Activated naive CD8-positive, alpha-beta T cell treated with anti-CD3 and anti-CD28 coated beads, Interleukin-2, amount 10 ng/mL, durations not matched to agents 7 days and 5 days (primary cell): Measurements from ENCODE around the gene FNIP2. TPM values are rescaled to one million over a fixed set of nuclear protein-coding genes. Genes with fewer than 3 reads are reported as not detected.

Experiments used
- ATAC-seq: fragments of 150-1000 bp; cut with Tn5 transposase; one replicate; pipeline ENCODE4 v1.10.0; 2021; ENCODE audit warnings: low read depth, moderate library complexity
- POLR2A ChIA-PET: fragments of 350-600 bp; sonication (Branson Sonifier 250); formaldehyde crosslinking; loops from one replicate; lab custom pipeline; 2021; ENCODE audit warnings: antibody characterized with exemption; lab: Charles Lee
- DNase-seq: peaks from one replicate; pipeline ENCODE4 v3.0.0; 2021
- H3K27ac Mint-ChIP-seq: one replicate; pipeline ENCODE4 v1.8.0; 2022; ENCODE audit warnings: mild to moderate bottlenecking, mixed read lengths
- H3K27me3 Mint-ChIP-seq: one replicate; pipeline ENCODE4 v1.8.0; 2022; ENCODE audit warnings: mild to moderate bottlenecking, moderate library complexity, mixed read lengths
- H3K36me3 Mint-ChIP-seq: one replicate; pipeline ENCODE4 v1.8.0; 2021; ENCODE audit warnings: mild to moderate bottlenecking, mixed read lengths
- H3K4me1 Mint-ChIP-seq: one replicate; pipeline ENCODE4 v1.8.0; 2021; ENCODE audit warnings: mixed read lengths
- H3K4me3 Mint-ChIP-seq: one replicate; pipeline ENCODE4 v1.8.0; 2022; ENCODE audit warnings: mild to moderate bottlenecking, moderate library complexity, mixed read lengths
- H3K9me3 Mint-ChIP-seq: one replicate; pipeline ENCODE4 v1.8.0; 2021; ENCODE audit warnings: mixed read lengths
- total RNA-seq, 2 experiments: library from RNA; stranded (reverse); gene quantifications; one replicate each; pipeline ENCODE4 v1.2.3, GENCODE V29; 2021

FNIP2 gene
- total RNA-seq, 2 experiments from 2014 or later: 15.3 to 15.7 TPM

DNA sequence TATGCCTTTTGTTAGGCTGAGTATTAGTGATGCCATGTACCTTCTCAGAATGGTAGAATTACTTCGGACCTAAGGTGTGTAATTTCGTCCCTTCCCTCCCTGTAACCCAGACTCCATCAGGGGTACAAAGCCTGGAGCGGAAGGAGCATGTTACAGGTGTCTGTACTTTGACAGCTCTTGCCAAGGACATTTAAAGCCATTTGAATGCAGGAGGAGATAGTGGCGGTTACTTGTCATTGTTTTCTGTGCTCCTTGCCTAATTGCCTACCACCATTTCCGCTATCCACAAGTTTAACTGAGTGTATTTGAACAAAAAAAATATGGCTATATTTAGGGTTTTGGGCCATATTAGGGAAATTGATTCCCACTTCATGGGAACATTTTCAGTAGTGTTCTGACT is 1.8 kb downstream of the FNIP2 start:
- Mint-ChIP-seq H3K27me3 (peaks cover 3% of the 10 kb centered on the region), H3K36me3 (peaks cover 10% of the 10 kb centered on the region), H3K9me3 (no peaks in the 10 kb centered on the region), H3K4me3 (peak overlapping the region; percentile 100), H3K27ac (no peak overlapping the region), H3K4me1 (peaks cover 35% of the 10 kb centered on the region)
- DNase-seq (no peak), ATAC-seq (no peak)
- POLR2A ChIA-PET: no interaction called here

DNA sequence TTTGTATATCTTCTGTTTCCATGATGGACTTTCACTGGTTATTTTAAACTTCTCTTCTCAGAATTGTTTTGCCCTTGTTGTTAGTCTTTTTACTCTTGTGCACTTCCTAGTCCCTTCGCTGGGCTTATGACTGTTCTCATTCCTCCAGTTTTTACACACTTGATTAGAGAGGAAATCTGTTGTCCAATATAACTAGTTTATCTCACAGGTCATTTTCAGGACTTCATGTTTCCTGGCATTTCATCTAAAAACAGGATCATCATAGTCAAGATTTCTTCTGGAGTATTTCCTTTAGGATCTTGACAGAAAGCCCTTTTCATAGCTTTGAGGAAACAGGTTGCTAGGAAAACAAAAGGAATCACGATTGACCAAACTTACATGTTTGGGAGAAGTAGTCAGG is 3.0 kb downstream of the FNIP2 start:
- POLR2A ChIA-PET: no interaction called here
- H3K4me3 Mint-ChIP-seq: no peak overlapping the region
- H3K27me3 Mint-ChIP-seq: peaks cover 3% of the 10 kb centered on the region
- H3K27ac Mint-ChIP-seq: no peak overlapping the region
- DNase-seq (no peak), ATAC-seq (no peak)
- no peaks in the 10 kb centered on the region for H3K9me3 Mint-ChIP-seq
- H3K4me1 Mint-ChIP-seq: peaks cover 35% of the 10 kb centered on the region
- peaks cover 10% of the 10 kb centered on the region for H3K36me3 Mint-ChIP-seq

DNA sequence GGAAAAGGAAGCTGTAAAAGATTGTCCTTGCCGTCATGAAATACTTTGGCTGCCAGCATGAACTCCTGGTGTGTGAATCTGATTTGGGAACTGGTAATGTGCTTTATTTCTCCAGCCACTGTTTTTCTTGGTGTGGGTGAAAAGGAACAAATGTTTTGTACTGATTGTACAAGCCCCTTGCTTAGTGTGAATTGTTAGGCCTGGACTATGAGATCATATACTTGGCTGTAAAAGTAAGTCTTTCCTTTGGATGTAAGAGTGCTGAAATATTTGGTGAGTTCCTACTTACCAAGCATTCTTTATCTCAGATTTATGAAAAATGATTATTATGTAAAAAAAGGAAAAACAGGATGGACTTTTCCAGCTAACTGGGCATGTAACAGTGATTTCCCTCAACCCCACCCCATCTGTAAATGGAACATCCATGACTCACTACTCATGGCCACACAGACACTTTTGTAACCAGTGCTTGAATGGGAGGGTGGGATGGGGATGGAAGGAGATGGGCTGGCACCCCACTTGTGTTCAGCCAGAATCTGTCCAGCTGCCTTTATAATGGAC is 6.3 kb downstream of the FNIP2 start:
- ATAC-seq (no peak), DNase-seq (no peak)
- Mint-ChIP-seq H3K27me3 (no peaks in the 10 kb centered on the region), H3K36me3 (peaks cover 10% of the 10 kb centered on the region), H3K27ac (no peak overlapping the region), H3K4me3 (no peak overlapping the region), H3K4me1 (peaks cover 40% of the 10 kb centered on the region), H3K9me3 (no peaks in the 10 kb centered on the region)
- POLR2A ChIA-PET: no interaction called here

DNA sequence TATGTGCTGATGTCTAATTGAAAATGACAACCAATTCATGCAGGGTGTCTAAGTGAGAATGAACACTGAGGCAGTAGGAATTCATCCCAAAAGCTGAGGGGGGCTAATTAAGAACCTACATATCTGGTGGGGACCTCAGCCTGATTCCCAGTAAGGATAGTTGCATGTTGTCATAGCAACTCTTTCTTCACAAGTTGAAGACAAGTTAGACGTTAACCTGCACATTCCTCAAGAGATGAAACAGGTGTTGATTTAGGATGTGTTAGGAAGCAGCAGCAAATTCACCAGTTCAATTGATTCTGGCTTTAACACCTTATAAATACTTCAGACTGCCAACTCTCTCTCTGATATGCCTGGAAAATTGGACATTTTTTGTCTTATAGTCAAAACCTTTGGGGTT is 7.3 kb downstream of the FNIP2 start:
- ATAC-seq (no peak), DNase-seq (no peak)
- Mint-ChIP-seq H3K36me3 (peaks cover 10% of the 10 kb centered on the region), H3K27me3 (no peaks in the 10 kb centered on the region), H3K27ac (no peak overlapping the region), H3K4me1 (peaks cover 32% of the 10 kb centered on the region), H3K9me3 (no peaks in the 10 kb centered on the region), H3K4me3 (no peak overlapping the region)
- POLR2A ChIA-PET: no interaction called here

GRCh38 chr4:158777423-158778155 is 8.8 kb downstream of the FNIP2 start:
- Mint-ChIP-seq H3K4me1 (peaks cover 28% of the 10 kb centered on the region), H3K27ac (peak overlapping the region; percentile 70)

DNA sequence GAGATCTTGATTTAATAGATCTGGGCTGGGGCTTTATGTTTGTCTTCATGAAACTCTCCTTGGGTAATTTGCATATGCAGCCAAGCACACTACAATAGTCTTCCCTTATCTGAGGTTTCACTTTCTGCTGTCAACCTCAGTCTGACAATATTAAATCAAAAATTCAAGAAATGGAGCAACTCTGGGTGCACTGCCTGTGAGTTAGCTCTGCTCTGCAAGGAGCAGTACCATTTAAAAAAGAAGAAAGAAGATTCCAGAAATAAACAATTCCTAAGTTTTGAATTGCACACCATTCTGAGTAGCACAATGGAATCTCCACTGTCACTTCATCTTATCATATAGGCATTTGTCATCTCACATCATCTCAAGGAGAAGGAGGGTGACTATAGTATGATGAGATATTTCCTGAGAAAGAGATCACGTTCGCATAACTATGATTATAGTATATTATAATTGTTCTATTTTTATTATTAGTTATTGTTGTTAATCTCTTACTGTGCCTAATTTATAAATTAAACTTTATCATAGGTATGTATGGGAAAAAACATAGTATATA is 9.4 kb downstream of the FNIP2 start:
- peaks cover 3% of the 10 kb centered on the region for H3K36me3 Mint-ChIP-seq
- peaks cover 32% of the 10 kb centered on the region for H3K4me1 Mint-ChIP-seq
- no peaks in the 10 kb centered on the region for H3K9me3 Mint-ChIP-seq
- POLR2A ChIA-PET: no interaction called here
- H3K27ac Mint-ChIP-seq: peak overlapping the region; percentile 70
- no peaks in the 10 kb centered on the region for H3K27me3 Mint-ChIP-seq
- no peak for DNase-seq
- peak overlapping the region; percentile 63 for H3K4me3 Mint-ChIP-seq
- peak; percentile 89 for ATAC-seq

More at GRCh38 chr4:158777423-158778155, 8.8 kb downstream of the FNIP2 start:
- no peaks in the 10 kb centered on the region for H3K27me3 Mint-ChIP-seq
- no peaks in the 10 kb centered on the region for H3K9me3 Mint-ChIP-seq
- POLR2A ChIA-PET: no interaction called here
- peak; percentile 33 for ATAC-seq
- no peak for DNase-seq
- H3K36me3 Mint-ChIP-seq: peaks cover 3% of the 10 kb centered on the region
- peak overlapping the region; percentile 63 for H3K4me3 Mint-ChIP-seq

GRCh38 chr4:158778712-158779111 is 9.9 kb downstream of the FNIP2 start:
- ATAC-seq (no peak), DNase-seq (no peak)
- no peak overlapping the region for H3K4me3 Mint-ChIP-seq
- H3K27ac Mint-ChIP-seq: no peak overlapping the region
- no peaks in the 10 kb centered on the region for H3K9me3 Mint-ChIP-seq
- H3K27me3 Mint-ChIP-seq: no peaks in the 10 kb centered on the region
- peaks cover 3% of the 10 kb centered on the region for H3K36me3 Mint-ChIP-seq
- H3K4me1 Mint-ChIP-seq: peaks cover 35% of the 10 kb centered on the region
- POLR2A ChIA-PET: no interaction called here

DNA sequence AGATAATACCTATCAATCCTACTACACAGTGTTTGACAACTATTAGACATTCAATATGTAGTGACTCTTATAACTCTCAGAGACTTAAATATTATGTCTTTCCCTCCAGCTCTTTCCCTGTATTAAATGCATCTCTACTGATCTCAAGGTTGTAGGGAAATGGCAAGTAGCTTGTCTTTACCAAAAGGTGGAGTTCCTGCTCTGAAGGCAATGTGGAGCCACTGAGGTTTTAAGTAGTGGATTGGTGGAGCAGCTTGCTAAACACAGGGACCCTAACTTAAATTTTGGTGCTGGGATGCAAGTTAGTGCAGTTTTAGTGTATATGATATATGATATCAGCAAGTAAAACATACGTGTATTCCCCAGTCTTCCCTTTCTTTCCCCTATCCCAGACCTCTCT is 13.1 kb downstream of the FNIP2 start:
- POLR2A ChIA-PET: no interaction called here
- H3K36me3 Mint-ChIP-seq: no peaks in the 10 kb centered on the region
- no peaks in the 10 kb centered on the region for H3K9me3 Mint-ChIP-seq
- H3K4me1 Mint-ChIP-seq: peaks cover 34% of the 10 kb centered on the region
- ATAC-seq (no peak), DNase-seq (no peak)
- H3K27me3 Mint-ChIP-seq: no peaks in the 10 kb centered on the region
- H3K4me3 Mint-ChIP-seq: no peak overlapping the region
- no peak overlapping the region for H3K27ac Mint-ChIP-seq

- Mint-ChIP-seq H3K27me3 (no peaks in the 10 kb centered on the region), H3K36me3 (no peaks in the 10 kb centered on the region), H3K27ac (peak overlapping the region; percentile 27), H3K4me1 (peaks cover 34% of the 10 kb centered on the region), H3K9me3 (no peaks in the 10 kb centered on the region), H3K4me3 (no peak overlapping the region)
- ATAC-seq (peak; percentile 22), DNase-seq (no peak)
- POLR2A ChIA-PET: no interaction called here
Observed at GRCh38 chr4:158782551-158783360, 13.9 kb downstream of the FNIP2 start.

DNA sequence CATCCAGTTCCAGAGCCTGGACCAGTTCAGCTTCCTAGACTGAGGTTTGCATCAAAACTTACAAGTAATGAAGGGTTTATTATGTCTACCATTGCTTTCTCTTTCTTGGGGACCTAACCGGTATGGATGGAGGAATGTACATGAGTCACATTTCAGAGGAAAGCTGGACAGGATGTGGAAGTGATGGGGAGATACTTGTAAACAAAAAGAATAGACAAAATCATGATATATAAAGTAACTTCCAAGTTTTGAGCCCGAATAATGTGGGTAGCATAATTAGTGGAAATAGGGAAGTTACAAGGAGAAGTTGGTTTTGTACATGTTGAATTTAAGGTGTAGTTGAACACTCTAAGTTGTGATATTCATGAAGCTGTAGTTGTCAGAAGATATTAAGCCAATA is 15.0 kb downstream of the FNIP2 start:
- no peaks in the 10 kb centered on the region for H3K9me3 Mint-ChIP-seq
- H3K27me3 Mint-ChIP-seq: no peaks in the 10 kb centered on the region
- H3K4me1 Mint-ChIP-seq: peaks cover 26% of the 10 kb centered on the region
- H3K4me3 Mint-ChIP-seq: no peak overlapping the region
- ATAC-seq: no peak
- no peaks in the 10 kb centered on the region for H3K36me3 Mint-ChIP-seq
- no peak for DNase-seq
- POLR2A ChIA-PET: no interaction called here
- no peak overlapping the region for H3K27ac Mint-ChIP-seq

DNA sequence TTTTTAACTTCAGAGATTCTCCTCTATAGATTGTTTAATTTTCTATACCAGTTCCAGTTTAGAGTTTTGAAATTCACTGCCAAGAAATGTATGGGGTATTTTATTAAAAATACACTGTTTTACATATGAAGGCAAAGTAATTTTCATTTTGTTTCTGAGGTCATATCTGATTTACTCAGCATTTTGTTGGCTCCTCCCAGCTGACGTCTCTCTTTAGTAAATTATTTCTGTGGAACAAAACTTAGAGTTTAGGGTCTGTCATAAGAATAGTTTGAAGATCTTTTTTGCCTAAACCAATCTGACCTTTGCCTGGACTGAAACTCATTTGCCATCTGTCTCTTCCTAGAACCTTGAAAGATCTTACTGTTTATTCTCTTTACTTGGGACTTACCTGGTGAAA is 16.9 kb downstream of the FNIP2 start:
- ATAC-seq (no peak), DNase-seq (no peak)
- Mint-ChIP-seq H3K36me3 (no peaks in the 10 kb centered on the region), H3K4me3 (no peak overlapping the region), H3K27ac (no peak overlapping the region), H3K27me3 (no peaks in the 10 kb centered on the region), H3K4me1 (peaks cover 19% of the 10 kb centered on the region), H3K9me3 (no peaks in the 10 kb centered on the region)
- POLR2A ChIA-PET: no interaction called here

- no peaks in the 10 kb centered on the region for H3K36me3 Mint-ChIP-seq
Observed at GRCh38 chr4:158786121-158786601, 17.3 kb downstream of the FNIP2 start.

GRCh38 chr4:158786955-158787354 is 18.1 kb downstream of the FNIP2 start:
- no peaks in the 10 kb centered on the region for H3K27me3 Mint-ChIP-seq
- H3K4me1 Mint-ChIP-seq: peaks cover 19% of the 10 kb centered on the region
- H3K9me3 Mint-ChIP-seq: no peaks in the 10 kb centered on the region
- POLR2A ChIA-PET: no interaction called here
- DNase-seq: no peak
- no peak overlapping the region for H3K4me3 Mint-ChIP-seq
- H3K36me3 Mint-ChIP-seq: no peaks in the 10 kb centered on the region
- no peak for ATAC-seq
- H3K27ac Mint-ChIP-seq: no peak overlapping the region

More at GRCh38 chr4:158786121-158786601, 17.3 kb downstream of the FNIP2 start:
- POLR2A ChIA-PET: no interaction called here
- no peak for DNase-seq
- no peak overlapping the region for H3K4me3 Mint-ChIP-seq
- ATAC-seq: no peak
- peaks cover 19% of the 10 kb centered on the region for H3K4me1 Mint-ChIP-seq
- no peak overlapping the region for H3K27ac Mint-ChIP-seq
- no peaks in the 10 kb centered on the region for H3K9me3 Mint-ChIP-seq
- no peaks in the 10 kb centered on the region for H3K27me3 Mint-ChIP-seq
